Stimulated activated naive CD8-positive, alpha-beta T cell treated with anti-CD3 and anti-CD28 coated beads, Interleukin-15, Interleukin-2, amounts not matched to agents 100 U/mL and 50 U/mL, for 24 hours (primary cell): Measurements from ENCODE around the gene MAPK8IP1.

ENCODE experiments used
- ATAC-seq: fragments of 150-1000 bp; cut with Tn5 transposase; one replicate; pipeline ENCODE4 v1.10.0; 2021
- DNase-seq: peaks from one replicate; pipeline ENCODE4 v3.0.0; 2021

The MAPK8IP1 gene

DNA sequence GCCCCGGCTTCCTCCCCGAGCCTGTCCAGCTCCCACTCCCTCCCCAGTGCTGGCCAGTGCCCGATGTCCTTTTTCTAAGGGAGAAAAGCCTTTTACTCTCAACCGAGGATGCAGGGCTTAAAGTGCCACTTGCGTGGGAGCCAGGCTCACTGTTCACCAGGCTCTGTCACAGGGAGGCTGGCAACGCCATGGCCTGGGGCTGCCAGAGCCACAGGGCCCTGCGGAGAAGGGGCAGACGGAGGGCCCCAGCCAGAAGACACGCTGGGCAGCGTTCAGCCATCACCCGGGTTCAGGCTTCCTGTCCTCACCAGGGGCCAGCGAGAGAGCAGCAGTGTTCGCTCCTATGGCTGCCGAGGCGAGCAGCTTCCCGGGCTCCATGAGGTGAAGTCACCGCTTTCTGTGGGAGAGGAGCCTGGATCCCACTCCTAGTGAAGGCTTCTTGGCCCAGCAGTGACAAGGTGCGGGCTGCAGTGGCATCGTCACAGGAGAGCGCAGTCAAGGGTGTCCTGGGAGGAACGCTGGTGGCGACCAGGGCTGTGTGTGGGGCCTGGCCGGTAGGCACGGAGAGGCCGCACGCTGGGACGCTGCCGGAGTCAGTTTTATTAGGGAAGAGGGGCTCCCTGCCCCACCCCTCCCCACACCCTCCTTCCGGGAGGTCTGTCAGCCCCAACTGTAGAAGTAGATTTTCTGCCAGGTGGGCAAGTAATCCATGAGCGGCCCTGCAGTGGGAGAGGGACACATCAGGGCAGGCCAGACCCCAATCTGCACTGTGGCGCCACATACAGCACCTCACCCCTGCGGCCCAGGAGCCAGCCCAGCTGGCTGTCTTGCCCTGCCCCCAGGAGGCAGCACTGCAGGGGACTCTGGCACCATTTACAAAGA lies 24.4 kb downstream of the MAPK8IP1 start:
- ATAC-seq = no peak

DNA sequence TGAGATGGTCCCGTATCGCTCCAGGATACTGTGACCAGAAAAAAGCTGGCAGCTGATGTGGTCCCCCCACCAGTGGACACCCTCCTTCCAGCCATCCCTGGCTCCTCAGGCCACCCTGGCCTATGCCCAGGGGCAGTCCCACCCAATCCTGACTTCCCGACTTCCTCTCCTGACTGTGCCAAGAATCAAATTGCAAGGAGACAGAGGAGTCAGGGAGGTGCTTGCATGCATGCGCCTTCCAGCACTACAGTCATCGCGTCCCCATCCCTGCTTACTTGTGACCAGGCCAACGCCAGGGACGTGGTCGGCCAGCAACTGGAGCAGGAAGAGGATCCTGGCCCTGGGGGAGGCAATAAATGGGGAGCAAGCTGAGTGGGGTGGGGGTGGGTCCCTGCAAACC lies 25.2 kb downstream of the MAPK8IP1 start:
- ATAC-seq (no peak), DNase-seq (no peak)

More for the DNA sequence above, 24.4 kb downstream of the MAPK8IP1 start:
- DNase-seq = no peak

DNA sequence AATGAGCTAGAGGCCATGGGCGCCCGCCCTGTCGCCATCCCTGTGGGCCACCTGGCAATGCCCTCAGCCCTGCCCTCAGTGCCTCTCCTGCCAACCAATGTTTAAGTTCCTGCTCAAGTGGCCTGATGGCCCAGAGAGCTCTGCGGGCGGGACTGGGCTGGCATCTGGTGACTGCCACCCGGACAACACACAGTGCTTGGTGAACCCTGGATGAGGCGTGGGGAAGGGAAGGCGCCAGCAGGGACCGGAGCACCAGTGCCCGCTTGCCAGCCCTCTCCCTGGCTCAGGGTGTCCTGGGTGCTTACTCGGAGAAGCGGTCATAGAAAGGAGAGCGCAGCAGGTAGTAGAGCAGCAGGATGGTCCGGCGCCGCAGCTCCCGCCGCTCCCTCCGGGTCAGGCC lies 28.1 kb downstream of the MAPK8IP1 start:
- ATAC-seq (no peak), DNase-seq (no peak)

DNA sequence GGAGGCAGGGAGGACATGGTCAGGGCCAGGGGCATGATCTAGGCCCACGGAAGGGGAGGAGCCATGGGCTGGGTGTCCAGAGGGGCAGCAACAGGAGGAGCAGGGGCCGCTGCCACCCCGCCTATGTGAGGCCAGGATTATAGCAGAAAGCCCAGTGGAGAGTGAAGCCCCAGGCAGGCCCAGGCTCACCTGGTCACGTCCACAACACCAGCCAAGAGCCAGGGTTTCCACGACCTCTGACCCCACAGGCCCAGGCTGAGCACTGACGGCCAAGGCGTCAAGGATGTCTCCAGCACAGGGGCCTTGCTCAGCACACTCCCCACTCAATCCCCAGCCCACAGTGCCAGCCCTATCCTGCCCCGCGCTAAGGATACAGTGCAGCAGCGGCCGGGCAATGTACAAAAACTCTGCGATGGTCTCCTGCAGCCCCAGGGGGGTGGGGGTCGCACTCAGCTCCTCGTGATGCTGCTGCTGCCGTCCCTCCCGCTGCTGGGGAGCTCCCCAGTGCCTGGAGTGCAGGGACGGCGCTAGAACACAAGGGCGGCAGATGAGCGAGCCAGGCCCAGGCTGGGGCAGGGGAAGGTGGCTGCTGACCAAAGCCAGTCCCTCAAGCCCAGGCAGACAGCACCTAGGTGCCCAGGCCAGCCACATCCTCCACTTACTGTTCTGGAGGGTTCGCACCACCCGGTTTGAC lies 28.6 kb downstream of the MAPK8IP1 start:
- DNase-seq (no peak), ATAC-seq (no peak)

DNA sequence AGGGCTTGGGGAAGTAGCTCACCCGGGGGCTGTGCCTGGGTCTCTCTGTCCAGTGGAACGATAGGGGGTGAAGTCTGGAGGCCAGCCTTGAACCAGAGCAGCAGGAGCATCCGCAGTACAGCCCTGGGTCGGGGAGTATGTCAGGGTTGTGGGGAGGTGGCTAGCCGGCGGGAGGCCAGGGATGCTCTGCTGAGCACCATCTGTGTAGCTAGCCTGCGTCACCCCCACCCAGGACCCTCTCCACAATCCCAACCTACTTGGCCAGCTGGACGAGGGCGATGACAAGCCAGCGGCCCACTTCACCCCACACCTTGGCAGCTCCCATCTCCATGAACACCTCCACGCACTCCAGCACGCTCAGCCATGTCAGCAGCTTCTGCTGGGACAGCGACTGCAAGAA lies 30.0 kb downstream of the MAPK8IP1 start:
- ATAC-seq (no peak), DNase-seq (no peak)

DNA sequence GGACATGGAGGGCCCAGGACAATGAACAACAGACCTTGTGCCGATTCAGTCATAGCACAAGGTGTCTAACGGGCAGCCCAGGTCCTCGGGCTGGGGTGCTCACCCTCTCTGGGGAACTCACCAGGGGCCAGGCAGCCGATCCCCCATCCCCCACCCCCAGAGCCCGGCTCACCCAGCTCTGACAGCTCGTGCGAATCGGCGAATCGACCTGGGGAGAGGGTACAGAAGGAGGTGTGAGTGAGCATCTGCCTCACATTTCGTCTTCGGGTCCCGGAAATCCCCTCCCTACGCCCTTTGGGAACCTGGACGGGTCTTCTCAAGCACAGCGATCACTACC lies 31.8 kb downstream of the MAPK8IP1 start:
- ATAC-seq = no peak

GRCh38 chr11:45917623-45918330 lies 32.3 kb downstream of the MAPK8IP1 start, which contains the start of gene PEX16:
PEX16 (minus strand) TSS chr11:45917877; CDS start chr11:45917811, 66 bp downstream.
- peak; percentile 97 for ATAC-seq
- peak; percentile 94 for DNase-seq

More for the DNA sequence above, 31.8 kb downstream of the MAPK8IP1 start:
- DNase-seq = no peak

- DNase-seq (peak; percentile 82), ATAC-seq (peak; percentile 33)
Observed at GRCh38 chr11:45918331-45918941, 33.0 kb downstream of the MAPK8IP1 start.

DNA sequence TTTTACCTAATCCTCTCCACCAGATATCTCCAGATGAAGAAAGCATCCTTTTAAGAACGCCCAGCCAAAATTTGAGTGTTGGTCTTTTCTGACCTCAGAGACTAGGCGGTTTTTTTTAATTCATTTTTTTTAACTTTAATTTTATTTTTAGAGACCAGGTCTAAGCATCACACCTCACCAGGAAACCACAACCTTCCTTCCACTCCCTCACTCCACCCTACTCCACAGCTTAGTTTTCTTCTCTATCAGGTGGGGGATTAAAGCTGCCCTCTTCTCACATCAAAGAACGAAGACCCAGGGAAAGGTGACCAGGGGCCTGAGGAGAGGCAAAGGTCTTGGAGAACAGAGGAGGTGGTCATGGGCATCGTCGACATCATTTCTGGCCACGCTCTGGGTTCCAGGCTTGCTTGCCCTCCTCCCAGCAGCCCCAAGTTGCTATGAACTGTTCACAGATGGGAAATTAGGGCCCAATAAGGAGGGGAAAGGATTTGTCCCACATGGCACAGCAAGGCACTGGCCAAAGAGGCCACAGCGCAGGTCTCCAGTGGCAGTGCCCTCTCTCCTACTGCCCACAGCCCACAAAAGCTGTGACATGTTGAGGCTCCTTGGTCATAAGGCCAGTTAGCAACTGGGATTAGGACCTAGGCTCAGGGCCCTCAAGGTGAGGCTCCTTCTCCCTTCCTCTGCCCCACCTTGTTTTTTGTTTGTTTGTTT lies 33.7 kb downstream of the MAPK8IP1 start:
- DNase-seq = no peak

DNA sequence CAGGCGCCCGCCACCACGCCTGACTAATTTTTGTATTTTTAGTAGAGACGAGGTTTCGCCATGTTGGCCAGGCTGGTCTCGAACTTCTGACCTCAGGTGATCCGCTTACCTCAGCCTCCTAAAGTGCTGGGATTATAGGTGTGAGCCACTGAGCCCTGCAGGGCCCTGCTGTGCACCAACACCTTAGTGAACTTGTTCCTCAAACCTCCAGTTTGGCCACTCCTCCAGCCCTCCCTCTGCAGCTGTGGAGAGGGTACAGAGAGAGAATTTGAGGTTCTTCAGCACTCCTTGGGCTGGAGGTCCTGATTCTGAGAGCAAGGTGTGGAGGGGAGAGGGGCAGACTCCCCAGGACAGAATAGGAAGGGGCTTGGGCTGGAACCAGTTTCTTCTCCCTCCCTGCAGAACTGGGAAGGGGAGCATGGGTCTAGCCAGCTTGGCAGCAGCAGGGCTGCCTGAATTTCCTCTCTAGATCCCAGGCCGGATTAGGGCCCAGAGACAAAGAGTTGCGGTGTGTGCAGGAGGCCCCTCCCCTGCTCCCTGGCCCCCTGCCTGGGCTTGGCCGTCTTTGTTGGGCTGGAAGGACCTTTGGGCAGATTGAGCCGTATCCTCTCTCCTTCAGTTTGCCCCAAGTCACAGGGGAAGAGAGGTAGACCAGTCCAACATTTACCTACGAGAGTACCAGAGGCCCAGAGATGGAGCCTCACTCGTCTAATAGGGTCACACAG lies 34.5 kb downstream of the MAPK8IP1 start:
- ATAC-seq (no peak), DNase-seq (no peak)

More for the DNA sequence above, 33.7 kb downstream of the MAPK8IP1 start:
- no peak for ATAC-seq

DNA sequence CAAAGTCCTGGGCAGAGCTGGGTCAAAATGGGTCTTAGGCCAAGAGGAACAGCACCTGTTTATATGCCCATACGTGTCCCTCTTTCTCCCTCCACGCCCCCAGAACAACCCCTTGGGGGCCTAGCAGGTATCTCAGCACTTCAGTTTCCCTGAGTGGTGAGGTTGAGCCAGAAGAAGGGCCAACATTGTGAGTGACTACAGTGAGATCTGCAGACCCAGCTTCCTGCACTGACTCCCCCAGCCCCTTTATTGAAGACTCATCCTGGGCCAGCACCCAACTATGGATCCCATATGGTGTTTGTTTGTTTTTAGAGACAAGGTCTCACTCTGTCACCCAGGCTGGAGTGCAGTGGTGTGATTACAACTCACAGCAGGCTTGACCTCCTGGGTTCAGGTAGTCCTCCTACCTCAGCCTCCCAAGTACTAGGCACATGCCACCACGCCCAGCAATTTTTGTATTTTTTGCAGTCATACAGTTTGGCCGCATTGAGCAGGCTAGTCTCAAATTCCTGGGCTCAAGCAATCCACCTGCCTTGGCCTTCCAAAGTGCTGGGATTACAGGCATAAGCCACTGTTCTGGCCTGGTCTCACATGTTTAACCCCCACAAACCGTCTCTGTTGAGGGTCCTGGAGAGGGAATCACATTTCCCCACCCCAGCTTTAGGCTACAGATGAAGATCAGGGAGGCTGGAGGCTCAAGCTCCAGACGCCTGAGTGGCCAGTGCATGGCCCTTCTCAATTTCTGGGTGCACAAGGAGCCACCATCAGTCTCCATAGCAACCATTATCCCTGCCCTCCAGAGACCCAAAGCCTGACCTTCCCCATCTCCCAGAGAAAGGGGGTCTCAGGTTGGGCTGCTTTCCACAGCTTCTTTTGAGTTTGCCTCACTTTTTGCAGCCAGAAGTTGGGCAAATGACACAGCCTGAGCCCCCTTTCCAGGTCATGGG lies 35.4 kb downstream of the MAPK8IP1 start:
- no peak for ATAC-seq
- DNase-seq = no peak

- DNase-seq = no peak
- no peak for ATAC-seq
Observed at GRCh38 chr11:45921561-45922424, 36.3 kb downstream of the MAPK8IP1 start.

- DNase-seq = no peak
- no peak for ATAC-seq
Observed at GRCh38 chr11:45922425-45923082, 37.1 kb downstream of the MAPK8IP1 start, which contains the start of gene LARGE2. LARGE2 (plus strand) TSS chr11:45922656; CDS start chr11:45922883, 227 bp downstream.

DNA sequence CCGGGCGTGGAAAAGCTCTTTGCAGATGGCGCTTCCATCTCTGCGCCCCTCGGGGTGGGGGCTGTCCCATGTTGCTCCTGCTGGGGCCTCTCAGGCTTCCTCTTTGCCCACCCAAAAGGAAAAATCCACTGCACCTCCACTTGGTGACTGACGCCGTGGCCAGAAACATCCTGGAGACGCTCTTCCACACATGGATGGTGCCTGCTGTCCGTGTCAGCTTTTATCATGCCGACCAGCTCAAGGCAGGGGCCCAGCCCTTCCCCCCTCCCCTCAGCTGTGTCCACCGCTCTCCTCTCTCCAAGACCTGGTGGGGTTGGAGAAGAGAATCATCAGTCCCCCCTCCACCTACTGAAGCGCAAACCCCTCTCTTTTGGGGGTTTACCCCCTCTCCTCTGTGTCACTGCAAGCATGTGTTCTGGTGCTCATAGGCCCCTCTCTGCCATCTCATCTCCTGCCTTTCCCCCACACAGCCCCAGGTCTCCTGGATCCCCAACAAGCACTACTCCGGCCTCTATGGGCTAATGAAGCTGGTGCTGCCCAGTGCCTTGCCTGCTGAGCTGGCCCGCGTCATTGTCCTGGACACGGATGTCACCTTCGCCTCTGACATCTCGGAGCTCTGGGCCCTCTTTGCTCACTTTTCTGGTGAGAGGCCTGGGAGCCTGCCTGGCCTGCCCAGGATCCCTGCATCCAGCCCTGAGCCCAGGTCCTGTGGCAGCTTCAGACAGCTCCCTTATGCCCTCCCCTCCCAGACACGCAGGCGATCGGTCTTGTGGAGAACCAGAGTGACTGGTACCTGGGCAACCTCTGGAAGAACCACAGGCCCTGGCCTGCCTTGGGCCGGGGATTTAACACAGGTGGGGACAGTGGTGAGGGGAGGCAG lies 38.8 kb downstream of the MAPK8IP1 start:
- ATAC-seq (no peak), DNase-seq (no peak)

GRCh38 chr11:45924927-45925326 lies 39.5 kb downstream of the MAPK8IP1 start:
- no peak for ATAC-seq
- DNase-seq = no peak

- DNase-seq = no peak
- ATAC-seq = no peak
Observed at GRCh38 chr11:45925550-45925949, 40.1 kb downstream of the MAPK8IP1 start.

GRCh38 chr11:45926001-45926401 lies 40.5 kb downstream of the MAPK8IP1 start:
- peak; percentile 2 for DNase-seq
- ATAC-seq = no peak
